Peyer's patch (tissue), 4 donors: Measurements from ENCODE around the gene MANBA. TPM values are rescaled to one million over a fixed set of nuclear protein-coding genes. Genes with fewer than 3 reads are reported as not detected.
"Not testable (repeated sequence)": the region's sequence is repeated elsewhere in the genome, so short reads cannot be mapped to it uniquely, and the experiment has no call there.

Source experiments
- DNase-seq, 3 donors: peaks; one replicate each; pipeline ENCODE4 v3.0.0-alpha.2; 2017 to 2019
- H3K27ac ChIP-seq, 4 donors: fragments of 200-600 bp; sonication (generic); one replicate each; pipeline ENCODE4 v1.5.1; 2016 to 2019
- H3K27me3 ChIP-seq, 2 donors: fragments of 200-600 bp; sonication (generic); one replicate each; pipeline ENCODE4 v1.5.1; 2019
- H3K36me3 ChIP-seq, 3 donors: fragments of 200-600 bp; sonication (generic); one replicate each; pipeline ENCODE4 v1.5.1; 2016 to 2019
- H3K4me1 ChIP-seq, 4 donors: fragments of 200-600 bp; sonication (generic); one replicate each; pipeline ENCODE4 v1.5.1; 2016 to 2019
- H3K4me3 ChIP-seq, 4 donors: fragments of 200-600 bp; sonication (generic); 1 replicate in 3 of 4; 2 replicates in 1 of 4; pipeline ENCODE4 v1.5.1; 2016 to 2019; ENCODE audit warnings: mild to moderate bottlenecking in 1 of 4
- H3K9me3 ChIP-seq, 4 donors: fragments of 200-600 bp; sonication (generic); one replicate each; pipeline ENCODE4 v1.5.1; 2016 to 2019; ENCODE audit warnings: mild to moderate bottlenecking in 1 of 4
- POLR2A ChIP-seq, 2 donors: fragments of 450-650 bp; IDR thresholded peaks; one replicate each; pipeline ENCODE4 v1.5.1; 2017; ENCODE audit warnings: antibody characterized with exemption in 2 of 2, mild to moderate bottlenecking in 2 of 2, moderate library complexity in 2 of 2
- total RNA-seq, 4 donors: library from RNA; depleted of rRNA; stranded (reverse); fragments of >200 nt; gene quantifications; one replicate each; pipeline ENCODE4 v1.1.0, GENCODE V29; 2016
- TF ChIP-seq, protein P1 (sequence below), 6 experiments: fragments of 450-650 bp in 4 of 6; fragments of 200-600 bp in 2 of 6; sonication (generic) in 1 of 6; IDR thresholded peaks; one replicate each; pipeline ENCODE4 v1.5.1; 2017 to 2019; ENCODE audit warnings: antibody characterized with exemption in 6 of 6, mild to moderate bottlenecking in 3 of 6, moderate library complexity in 1 of 6

MANBA gene
- total RNA-seq, 4 donors from 2014 or later: 23.3 to 54.5 (median 33.6) TPM

DNA sequence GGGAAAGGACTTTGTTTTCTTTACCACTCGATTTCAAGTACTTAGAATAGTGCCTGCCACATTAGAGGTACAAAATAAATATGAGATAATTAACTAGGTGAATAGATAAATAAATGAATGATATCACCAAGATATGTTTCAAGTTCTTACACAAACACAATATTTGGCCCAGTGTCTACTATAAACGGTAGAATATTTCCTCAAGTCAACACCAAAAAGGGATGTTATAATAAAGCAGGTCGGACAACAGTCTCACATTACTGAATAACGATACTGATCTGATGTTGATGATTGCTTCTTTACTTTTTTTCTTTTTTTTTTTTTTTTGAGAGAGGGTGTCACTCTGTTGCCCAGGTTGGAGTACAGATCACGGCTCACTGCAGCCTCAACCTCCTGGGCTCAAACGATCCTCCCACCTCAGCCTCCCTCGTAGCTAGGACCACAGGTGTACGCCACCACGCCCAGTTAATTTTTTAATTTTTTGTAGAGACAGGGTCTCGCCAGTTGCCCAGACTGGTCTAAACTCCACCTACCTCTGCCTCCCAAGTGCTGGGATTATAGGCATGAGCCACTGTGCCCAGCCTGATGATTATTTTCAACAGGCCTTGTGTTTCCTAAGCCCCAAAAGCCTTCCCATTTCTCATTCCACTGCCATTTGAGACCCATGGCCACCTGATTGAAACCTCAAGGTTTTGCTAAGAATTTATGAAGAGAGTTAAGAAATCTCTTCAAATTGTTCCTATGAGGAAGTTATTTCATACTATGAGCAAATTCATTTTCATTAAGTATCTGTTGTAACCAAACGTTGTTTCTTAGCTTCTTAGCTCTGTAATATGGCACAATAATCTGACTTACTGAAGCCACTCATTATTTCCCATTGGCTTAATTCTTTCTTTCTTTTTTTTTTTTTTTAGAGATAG lies 2.3 kb downstream of the MANBA start:
- H3K27ac ChIP-seq: no peak overlapping the region

GRCh38 chr4:102757681-102758080 lies 3.1 kb downstream of the MANBA start:
- Histone ChIP-seq H3K27ac (no peak overlapping the region), H3K4me1 (peaks cover 0 to 17% (median 3%) of the 10 kb centered on the region in 4 donors), H3K36me3 (no peaks in the 10 kb centered on the region), H3K9me3 (no peaks in the 10 kb centered on the region), H3K4me3 (no peak overlapping the region), H3K27me3 (no peaks in the 10 kb centered on the region)
- no peak for TF ChIP-seq POLR2A (IDR thresholded peaks at IDR 0.05)
- TF ChIP-seq, protein P1, sequence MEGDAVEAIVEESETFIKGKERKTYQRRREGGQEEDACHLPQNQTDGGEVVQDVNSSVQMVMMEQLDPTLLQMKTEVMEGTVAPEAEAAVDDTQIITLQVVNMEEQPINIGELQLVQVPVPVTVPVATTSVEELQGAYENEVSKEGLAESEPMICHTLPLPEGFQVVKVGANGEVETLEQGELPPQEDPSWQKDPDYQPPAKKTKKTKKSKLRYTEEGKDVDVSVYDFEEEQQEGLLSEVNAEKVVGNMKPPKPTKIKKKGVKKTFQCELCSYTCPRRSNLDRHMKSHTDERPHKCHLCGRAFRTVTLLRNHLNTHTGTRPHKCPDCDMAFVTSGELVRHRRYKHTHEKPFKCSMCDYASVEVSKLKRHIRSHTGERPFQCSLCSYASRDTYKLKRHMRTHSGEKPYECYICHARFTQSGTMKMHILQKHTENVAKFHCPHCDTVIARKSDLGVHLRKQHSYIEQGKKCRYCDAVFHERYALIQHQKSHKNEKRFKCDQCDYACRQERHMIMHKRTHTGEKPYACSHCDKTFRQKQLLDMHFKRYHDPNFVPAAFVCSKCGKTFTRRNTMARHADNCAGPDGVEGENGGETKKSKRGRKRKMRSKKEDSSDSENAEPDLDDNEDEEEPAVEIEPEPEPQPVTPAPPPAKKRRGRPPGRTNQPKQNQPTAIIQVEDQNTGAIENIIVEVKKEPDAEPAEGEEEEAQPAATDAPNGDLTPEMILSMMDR (IDR thresholded peaks at IDR 0.05): no peak
- no peak for DNase-seq

More for the DNA sequence above, 2.3 kb downstream of the MANBA start:
- H3K36me3 ChIP-seq: no peaks in the 10 kb centered on the region
- peaks cover 0 to 17% (median 3%) of the 10 kb centered on the region in 4 donors for H3K4me1 ChIP-seq
- no peak overlapping the region for H3K4me3 ChIP-seq
- H3K27me3 ChIP-seq: no peaks in the 10 kb centered on the region
- no peaks in the 10 kb centered on the region for H3K9me3 ChIP-seq
- TF ChIP-seq POLR2A (IDR thresholded peaks at IDR 0.05): no peak
- TF ChIP-seq, protein P1 (IDR thresholded peaks at IDR 0.05): no peak
- no peak for DNase-seq

- no peak for DNase-seq
- peaks cover 0 to 6% (median 0%) of the 10 kb centered on the region in 4 donors for H3K4me1 ChIP-seq
- no peak overlapping the region for H3K27ac ChIP-seq
- no peak overlapping the region for H3K4me3 ChIP-seq
- no peaks in the 10 kb centered on the region for H3K27me3 ChIP-seq
- no peak for TF ChIP-seq POLR2A (IDR thresholded peaks at IDR 0.05)
- TF ChIP-seq, protein P1 (IDR thresholded peaks at IDR 0.05): no peak
- no peaks in the 10 kb centered on the region for H3K9me3 ChIP-seq
- H3K36me3 ChIP-seq: peaks cover 0 to 4% (median 0%) of the 10 kb centered on the region in 3 donors
These were observed 6.7 kb downstream of the MANBA start for GRCh38 chr4:102754044-102754443.

DNA sequence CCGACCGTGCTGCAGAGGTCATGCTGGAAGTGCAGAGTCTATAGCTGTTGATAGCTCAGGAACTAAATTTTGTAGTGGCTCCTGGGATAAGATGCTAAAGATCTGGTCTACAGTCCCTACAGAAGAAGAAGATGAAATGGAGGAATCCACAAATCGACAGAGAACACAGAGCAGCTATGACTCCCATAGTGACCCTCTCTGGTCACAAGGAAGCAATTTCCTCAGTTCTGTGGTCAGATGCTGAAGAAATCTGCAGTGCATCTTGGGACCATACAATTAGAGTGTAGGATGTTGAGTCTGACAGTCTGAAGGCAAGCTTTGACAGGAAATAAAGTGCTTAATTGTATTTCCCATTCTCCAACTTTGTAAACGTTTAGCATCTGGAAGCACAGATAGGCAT lies 8.8 kb downstream of the MANBA start:
- TF ChIP-seq, protein P1 (IDR thresholded peaks at IDR 0.05): no peak
- TF ChIP-seq POLR2A (IDR thresholded peaks at IDR 0.05): no peak
- Histone ChIP-seq H3K36me3 (peaks cover 0 to 4% (median 0%) of the 10 kb centered on the region in 3 donors), H3K4me3 (no peak overlapping the region), H3K4me1 (no peaks in the 10 kb centered on the region), H3K27ac (no peak overlapping the region), H3K27me3 (no peaks in the 10 kb centered on the region), H3K9me3 (no peaks in the 10 kb centered on the region)
- DNase-seq: no peak

- H3K27me3 ChIP-seq, H3K4me1 ChIP-seq, H3K9me3 ChIP-seq, H3K4me3 ChIP-seq, H3K36me3 ChIP-seq, H3K27ac ChIP-seq: not testable (repeated sequence)
- DNase-seq: peak in 2 of 3 donors; percentile 44 to 62
These were observed 17.4 kb downstream of the MANBA start for GRCh38 chr4:102743352-102743751.

DNA sequence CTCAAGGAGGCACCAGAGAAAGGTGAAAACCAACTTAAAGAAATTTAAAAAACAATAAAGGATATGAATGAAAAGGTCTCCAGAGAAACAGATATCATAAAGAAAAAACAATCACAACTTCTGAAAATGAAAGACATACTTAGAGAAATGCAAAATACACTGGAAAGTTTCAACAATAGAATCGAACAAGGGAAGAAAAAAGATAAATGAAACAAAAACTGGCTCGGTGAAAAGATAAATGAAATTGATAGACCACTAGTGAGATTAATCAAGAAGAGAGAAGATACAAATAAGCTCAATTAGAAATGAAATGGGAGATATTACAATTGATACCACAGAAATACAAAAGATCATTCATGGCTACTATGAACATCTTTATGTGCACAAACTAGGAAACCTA lies 22.0 kb downstream of the MANBA start:
- H3K36me3 ChIP-seq, H3K4me3 ChIP-seq, H3K4me1 ChIP-seq, DNase-seq, H3K9me3 ChIP-seq, H3K27ac ChIP-seq, H3K27me3 ChIP-seq: not testable (repeated sequence)
